Fibroblast of pulmonary artery (primary cell): ENCODE data around the gene RARRES2.
"Not testable (repeated sequence)": the region's sequence is repeated elsewhere in the genome, so short reads cannot be mapped to it uniquely, and the experiment has no call there.

Experiments used
- DNase-seq: peaks from one replicate; pipeline ENCODE4 v3.0.0-alpha.2; 2010; ENCODE audit warnings: low read depth
- H3K4me3 ChIP-seq: replicated peaks from 2 replicates; pipeline ENCODE4 v1.5.1; 2011; ENCODE audit warnings: low read depth, mild to moderate bottlenecking, control low read depth, low read length, moderate library complexity
- TF ChIP-seq, protein P1 (sequence below): IDR thresholded peaks from 2 replicates; pipeline ENCODE4 v1.5.1; 2011; ENCODE audit warnings: mild to moderate bottlenecking, control low read depth, low read length, inconsistent platforms; ENCODE audit errors: missing control alignments

The RARRES2 gene

DNA sequence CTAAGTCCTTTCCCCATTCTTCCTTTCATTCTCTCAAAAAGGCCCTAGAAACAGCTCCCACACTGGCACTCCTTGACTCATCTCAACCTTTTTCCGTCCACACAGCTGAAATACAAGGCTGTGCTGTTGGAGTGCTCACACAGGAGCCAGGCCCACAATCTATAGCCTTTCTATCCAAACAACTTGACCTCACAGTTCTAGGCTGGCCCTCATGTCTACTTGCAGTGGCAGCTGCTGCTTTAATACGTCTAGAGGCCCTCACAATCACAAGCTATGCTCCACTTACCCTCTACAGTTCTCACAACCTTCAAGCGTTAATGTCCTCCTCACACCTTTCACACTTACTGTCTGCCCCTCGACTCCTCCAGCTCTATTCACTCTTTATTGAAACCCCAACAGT, 30.3 kb downstream of the RARRES2 start:
- TF ChIP-seq, protein P1, sequence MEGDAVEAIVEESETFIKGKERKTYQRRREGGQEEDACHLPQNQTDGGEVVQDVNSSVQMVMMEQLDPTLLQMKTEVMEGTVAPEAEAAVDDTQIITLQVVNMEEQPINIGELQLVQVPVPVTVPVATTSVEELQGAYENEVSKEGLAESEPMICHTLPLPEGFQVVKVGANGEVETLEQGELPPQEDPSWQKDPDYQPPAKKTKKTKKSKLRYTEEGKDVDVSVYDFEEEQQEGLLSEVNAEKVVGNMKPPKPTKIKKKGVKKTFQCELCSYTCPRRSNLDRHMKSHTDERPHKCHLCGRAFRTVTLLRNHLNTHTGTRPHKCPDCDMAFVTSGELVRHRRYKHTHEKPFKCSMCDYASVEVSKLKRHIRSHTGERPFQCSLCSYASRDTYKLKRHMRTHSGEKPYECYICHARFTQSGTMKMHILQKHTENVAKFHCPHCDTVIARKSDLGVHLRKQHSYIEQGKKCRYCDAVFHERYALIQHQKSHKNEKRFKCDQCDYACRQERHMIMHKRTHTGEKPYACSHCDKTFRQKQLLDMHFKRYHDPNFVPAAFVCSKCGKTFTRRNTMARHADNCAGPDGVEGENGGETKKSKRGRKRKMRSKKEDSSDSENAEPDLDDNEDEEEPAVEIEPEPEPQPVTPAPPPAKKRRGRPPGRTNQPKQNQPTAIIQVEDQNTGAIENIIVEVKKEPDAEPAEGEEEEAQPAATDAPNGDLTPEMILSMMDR: no peak
- DNase-seq: no peak
- no peak overlapping the region for H3K4me3 ChIP-seq

DNA sequence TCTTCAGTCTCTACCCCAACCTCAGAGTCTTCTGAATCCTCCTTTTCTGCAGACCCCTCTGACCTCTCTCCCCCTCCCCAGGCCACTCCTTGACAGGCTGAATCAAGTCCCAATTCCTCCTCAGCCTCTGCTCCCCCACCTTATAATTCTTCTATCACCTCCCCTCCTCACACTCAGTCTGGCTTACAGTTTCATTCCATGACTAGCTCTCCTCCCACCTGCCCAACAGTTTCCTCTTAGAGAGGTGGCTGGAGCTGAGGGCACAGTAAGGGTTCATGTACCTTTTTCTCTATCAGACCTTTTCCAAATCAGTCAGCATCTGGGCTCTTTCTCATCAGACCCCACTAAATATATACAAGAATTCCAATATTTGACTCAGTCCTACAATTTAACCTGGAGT, 32.9 kb downstream of the RARRES2 start:
- TF ChIP-seq, protein P1: no peak
- no peak overlapping the region for H3K4me3 ChIP-seq
- DNase-seq: no peak

DNA sequence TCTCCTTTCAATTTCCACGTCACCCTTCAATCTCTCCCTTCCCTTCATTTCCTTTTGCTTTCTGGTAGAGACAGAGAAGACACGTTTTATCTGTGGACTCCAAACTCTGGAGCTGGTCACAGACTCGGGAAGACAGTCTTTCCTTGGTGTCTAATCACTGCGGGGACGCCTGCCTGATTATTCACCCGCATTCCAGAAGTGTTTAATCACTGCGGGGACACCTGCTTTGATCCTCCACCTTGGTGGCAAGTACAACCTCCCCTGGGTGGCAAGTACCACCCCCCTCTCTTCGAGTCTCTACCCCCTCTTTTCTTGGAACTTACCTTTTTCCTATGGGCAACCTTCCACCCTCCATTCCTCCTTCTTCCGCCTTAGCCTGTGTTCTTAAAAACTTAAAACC, 33.5 kb downstream of the RARRES2 start:
- no peak for DNase-seq
- TF ChIP-seq, protein P1: no peak
- no peak overlapping the region for H3K4me3 ChIP-seq

DNA sequence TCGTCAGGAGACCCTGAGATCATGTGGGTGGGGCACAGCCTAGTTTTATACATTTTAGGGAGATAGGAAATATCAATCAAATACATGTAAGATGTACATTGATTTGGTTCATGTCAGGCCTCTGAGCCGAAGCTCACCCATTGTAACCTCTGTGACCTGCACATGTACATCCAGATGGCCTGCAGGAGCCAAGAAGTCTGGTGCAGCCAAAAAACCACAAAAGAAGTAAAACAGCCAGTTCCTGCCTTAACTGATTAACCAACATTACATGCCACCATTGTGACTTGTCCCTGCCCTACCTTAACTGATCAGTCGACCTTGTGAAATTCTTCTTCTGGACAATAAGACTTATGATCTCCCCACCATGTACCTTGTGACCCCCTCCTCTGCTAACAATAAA, 34.3 kb downstream of the RARRES2 start:
- TF ChIP-seq, protein P1: no peak
- DNase-seq: no peak

DNA sequence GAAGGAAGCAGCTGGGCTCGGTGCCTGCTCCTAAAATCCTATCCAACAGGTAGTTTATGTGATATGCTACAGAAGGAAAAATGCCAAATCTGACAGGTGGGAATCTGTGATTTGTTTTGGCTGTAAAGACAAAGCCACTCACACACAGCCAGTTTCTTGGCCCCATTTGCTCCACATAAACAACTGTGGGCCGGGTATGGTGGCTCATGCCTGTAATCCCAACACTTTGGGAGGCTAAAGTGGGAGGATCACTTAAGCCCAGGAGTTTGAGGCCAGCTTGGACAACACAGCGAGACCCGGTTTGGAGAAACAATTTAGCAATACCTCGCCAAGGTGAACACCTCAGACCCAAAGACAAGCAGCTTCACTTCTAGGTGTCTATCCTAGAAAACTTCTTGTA, 35.1 kb downstream of the RARRES2 start:
- not testable (repeated sequence) for DNase-seq, H3K4me3 ChIP-seq

More for the DNA sequence above, 34.3 kb downstream of the RARRES2 start:
- H3K4me3 ChIP-seq: no peak overlapping the region

DNA sequence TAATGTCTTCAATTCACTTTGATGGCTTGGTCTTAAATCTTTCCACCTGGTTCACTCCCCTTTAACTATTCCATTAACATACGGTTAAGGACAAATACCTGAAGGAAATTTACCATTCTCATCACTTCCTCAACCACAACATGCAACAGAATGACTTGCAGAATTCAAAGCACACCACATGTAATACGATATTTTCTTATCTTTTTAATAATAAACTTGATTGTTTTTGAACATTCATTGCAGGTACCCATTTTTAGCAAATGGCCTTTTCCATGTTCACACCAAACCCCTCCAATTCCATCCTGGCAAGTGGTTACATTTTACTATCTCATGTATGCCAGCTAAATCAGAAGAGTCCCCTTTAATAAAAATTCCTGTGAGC, 35.5 kb downstream of the RARRES2 start:
- not testable (repeated sequence) for H3K4me3 ChIP-seq, DNase-seq

DNA sequence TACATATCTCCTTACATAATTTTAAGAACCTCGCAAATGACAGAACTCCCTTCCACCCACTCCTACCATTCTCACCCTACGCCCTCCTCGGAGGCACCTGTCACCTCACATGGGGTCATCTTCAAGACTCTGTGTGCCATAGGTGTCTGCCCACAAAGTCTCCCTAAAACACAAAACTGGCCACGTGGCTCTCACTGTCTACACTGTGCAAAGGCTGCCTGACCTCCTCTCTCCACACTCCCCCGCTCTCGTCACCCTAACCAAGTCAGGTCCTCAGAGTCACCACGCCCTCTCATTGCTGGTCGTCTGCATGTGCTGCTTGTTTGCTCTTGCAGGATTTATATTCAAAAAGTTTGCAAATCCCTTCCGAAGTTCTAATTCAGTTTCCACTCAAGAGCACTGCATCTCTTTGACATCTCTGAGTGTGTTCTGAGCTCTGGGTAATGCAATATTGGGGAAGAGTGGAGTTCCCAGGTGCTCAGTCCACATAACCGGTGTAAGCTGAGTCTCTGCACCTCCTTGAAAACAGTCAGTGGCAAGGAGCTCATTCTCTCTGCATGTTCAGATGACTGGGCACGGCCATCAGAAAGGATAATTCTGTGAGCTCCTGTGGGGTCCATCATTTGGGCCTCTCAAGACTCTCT, 36.0 kb downstream of the RARRES2 start:
- not testable (repeated sequence) for DNase-seq

DNA sequence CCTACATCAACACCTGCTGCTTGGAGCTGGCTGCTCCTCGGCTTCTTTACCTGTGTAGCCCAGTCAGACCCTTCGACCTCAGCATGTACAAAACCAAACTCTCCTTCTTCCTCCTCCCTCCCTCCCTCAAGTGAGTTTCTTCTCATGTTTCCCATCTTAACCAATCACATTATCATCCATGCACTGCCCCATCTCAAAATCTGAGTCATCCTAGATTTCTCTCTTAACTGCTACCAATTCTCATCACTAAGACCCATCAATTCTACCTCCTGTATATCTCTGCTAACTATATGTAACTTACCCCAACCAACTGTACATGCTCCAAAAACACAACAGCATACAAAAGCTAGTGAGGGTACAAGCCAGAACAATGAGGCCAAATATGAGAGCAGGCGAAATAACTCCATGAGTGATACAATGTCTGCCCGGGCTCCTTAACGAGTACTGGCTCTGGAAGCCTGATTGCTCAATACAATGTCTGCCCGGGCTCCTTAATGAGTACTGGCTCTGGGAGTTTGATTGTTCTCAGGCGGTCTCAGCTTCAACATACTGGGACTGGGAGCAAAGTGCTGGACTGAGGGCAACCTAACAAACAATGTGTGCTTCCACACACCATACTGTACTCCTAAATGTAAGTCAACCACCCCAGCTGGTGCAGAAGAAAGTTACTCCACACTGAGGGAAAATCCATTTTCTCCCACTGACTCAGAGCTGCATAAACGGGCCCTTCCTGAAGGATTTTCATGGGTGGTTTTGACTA, 36.8 kb downstream of the RARRES2 start:
- H3K4me3 ChIP-seq: not testable (repeated sequence)
- peak; percentile 23 for DNase-seq

More for the DNA sequence above, 36.0 kb downstream of the RARRES2 start:
- H3K4me3 ChIP-seq: not testable (repeated sequence)

DNA sequence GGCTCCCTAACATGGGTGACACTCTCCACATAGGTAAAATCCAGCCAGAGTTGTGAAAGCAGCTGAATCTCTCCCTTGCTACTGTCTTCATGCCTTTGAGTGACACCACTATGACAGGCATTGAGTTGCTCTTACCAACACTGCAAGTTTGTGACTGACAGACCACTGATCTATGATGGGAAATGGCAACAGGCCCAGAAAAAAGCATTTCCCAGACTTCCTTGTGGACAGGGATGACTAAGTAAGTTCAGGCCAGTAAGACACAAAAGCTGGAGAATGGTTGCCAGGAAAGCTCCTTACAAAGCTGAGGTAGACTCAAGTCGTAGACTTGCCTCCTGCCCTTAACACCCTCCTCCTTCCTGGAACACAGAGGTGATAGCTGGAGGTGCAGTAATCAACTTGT, 38.5 kb downstream of the RARRES2 start:
- H3K4me3 ChIP-seq: not testable (repeated sequence)
- peak; percentile 59 for DNase-seq

DNA sequence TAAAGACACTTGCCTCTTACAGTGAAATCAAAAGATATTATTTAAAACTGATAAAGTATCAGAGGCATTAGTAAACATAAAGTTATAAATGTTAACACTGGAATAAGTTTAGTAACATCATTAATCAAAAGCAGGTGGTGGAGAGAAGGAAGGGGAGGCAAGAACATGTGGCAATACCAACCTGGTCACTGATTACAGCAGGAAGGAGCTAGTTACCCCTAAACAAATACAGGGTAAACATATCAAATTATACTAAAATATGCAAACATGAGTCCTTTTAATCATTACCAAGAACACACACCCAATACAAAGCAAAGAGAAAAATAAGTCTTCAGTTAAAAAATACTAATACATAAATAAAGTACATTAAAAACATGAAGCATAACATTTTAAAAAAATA, 43.5 kb downstream of the RARRES2 start:
- not testable (repeated sequence) for DNase-seq, H3K4me3 ChIP-seq

DNA sequence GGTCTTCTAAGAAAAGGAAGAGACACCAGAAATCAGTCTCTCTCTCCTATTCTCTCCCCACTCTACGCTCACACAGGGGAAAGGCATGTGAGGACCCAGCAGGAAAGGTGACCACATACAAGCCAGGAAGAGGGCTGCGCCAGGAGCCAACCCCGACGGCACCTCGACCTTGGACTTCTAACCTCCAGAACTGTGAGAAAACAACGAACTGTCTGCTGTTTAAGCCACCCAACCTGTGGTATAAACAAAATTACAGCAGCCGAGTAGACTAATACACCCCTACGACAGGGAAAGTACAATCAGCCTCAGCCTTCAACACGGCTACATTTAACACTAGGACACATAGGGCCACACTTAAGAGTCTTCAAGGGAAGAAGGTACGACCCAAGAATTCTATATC, 44.6 kb downstream of the RARRES2 start:
- not testable (repeated sequence) for H3K4me3 ChIP-seq, DNase-seq

DNA sequence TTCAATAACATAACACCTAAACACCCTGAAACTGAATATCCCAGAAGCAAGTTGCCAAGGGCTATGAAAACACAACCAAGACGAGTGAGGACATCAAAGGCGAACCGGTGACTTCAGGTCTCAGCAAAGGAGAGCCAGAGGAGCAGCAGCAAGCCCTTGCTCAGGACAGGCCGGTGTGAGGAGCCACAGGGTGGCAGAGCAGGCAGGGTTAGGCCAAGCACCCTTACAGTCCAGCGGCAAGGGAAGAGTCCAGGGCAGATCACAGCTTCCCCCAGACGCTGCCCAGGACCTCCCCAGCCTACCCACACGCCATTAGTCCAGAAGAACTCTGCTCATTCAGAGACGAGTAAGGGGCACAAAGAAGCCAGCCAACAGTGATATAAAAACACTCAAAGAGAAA, 45.8 kb downstream of the RARRES2 start:
- not testable (repeated sequence) for H3K4me3 ChIP-seq

DNA sequence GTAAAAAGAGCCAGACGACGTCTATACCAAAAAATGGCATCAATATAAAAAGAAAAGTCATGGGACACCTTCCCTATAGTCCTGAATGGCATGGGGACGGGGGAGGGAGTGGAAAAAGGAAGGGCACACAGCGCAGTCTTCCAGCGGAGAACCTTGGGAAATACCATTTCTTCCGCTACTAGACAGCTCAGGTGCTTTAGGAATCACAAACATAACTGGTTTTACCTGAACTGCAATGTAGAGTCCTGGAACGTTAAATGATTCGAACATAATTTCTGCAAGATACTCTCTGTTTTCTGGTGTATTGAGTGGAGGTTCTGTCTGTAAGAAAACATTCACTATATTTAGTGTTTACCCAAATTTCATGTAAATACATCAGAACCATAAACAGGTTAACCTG, 46.4 kb downstream of the RARRES2 start:
- not testable (repeated sequence) for H3K4me3 ChIP-seq, DNase-seq

More for the DNA sequence above, 45.8 kb downstream of the RARRES2 start:
- DNase-seq: not testable (repeated sequence)

DNA sequence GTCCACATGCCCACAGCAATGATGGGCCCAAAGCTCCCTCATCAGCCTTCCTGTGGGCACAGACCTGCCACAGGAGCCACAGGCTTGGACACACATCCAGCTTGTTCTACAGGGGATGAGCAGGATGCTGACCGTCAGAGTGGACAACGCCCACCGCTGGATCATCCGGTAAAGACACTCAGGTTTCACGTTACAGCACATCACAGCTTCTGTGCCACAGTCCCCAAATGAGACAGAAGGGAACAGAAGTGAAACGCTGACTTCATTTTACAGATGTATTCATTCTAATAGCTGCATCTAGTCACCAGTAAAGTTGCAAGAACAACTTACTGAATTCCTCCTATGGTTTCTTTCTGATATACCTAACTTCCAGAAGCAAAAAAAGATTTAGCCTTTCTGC, 51.1 kb downstream of the RARRES2 start:
- not testable (repeated sequence) for H3K4me3 ChIP-seq, DNase-seq
